ENCODE data around the gene KEAP1.

Gene KEAP1

DNA sequence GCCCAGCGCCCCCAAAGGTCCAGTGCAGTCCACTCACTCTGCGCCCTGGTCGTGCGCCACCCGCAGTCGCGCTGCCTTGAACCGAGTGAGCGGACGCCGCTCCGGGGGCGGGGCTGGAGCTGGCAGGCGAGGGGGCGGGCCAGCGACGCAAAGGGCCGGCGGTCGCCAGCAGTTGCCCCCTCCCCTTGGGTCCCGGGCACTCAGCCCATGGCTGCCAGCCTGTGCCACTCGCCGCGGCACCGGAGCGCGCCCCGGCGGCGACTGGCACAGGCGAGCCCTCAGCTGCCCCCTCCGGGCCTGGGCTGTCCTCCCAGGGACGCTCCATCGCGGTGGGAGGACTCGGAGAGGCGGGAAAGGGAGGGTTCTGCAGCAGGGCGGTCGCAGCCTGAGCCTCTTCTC, 14.2 kb upstream of the KEAP1 start, which contains the start of gene S1PR5:
Gene S1PR5 (minus strand): TSS at position 87 of the 399 bp plus-strand sequence. CDS start 2,436 bp downstream, outside the sequence.
- Histone ChIP-seq H3K79me2 (ENCODE audit: control insufficient read depth, low read length) (no peaks in the 10 kb centered on the region), H3K4me1 (ENCODE audit: control insufficient read depth, low read length) (peaks cover 17% of the 10 kb centered on the region), H3K36me3 (ENCODE audit: control insufficient read depth, low read length) (no peaks in the 10 kb centered on the region), H3K4me3 (ENCODE audit: low read length) (0 out of 2 replicates have a peak within 1 kb of the TSS, but pooled peaks have one; percentile 5), H3K9me2 (replicated peaks; ENCODE audit: control insufficient read depth, low read length) (no peaks in the 10 kb centered on the region), H3F3A (ENCODE audit: control insufficient read depth, insufficient read depth) (no peaks in the 10 kb centered on the region), H4K20me1 (ENCODE audit: control insufficient read depth, insufficient read depth, low read depth, low read length) (peaks cover 2% of the 10 kb centered on the region; the same call in 1 of the 2 replicates), H3K9me3 (ENCODE audit: control insufficient read depth, insufficient read depth, low read length) (no peaks in the 10 kb centered on the region), H3K27ac (ENCODE audit: low read depth, low read length) (no peak within 1 kb of the TSS), H3K4me2 (ENCODE audit: low read length) (peak within 1 kb of the TSS; percentile 28), H3K27me3 (ENCODE audit: control insufficient read depth, low read length) (peaks cover 46% of the 10 kb centered on the region)
- no peak for TF ChIP-seq EZH2phosphoT487 (IDR thresholded peaks at IDR 0.05; ENCODE audit: borderline replicate concordance, low read length)
- TF ChIP-seq, protein P1, sequence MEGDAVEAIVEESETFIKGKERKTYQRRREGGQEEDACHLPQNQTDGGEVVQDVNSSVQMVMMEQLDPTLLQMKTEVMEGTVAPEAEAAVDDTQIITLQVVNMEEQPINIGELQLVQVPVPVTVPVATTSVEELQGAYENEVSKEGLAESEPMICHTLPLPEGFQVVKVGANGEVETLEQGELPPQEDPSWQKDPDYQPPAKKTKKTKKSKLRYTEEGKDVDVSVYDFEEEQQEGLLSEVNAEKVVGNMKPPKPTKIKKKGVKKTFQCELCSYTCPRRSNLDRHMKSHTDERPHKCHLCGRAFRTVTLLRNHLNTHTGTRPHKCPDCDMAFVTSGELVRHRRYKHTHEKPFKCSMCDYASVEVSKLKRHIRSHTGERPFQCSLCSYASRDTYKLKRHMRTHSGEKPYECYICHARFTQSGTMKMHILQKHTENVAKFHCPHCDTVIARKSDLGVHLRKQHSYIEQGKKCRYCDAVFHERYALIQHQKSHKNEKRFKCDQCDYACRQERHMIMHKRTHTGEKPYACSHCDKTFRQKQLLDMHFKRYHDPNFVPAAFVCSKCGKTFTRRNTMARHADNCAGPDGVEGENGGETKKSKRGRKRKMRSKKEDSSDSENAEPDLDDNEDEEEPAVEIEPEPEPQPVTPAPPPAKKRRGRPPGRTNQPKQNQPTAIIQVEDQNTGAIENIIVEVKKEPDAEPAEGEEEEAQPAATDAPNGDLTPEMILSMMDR (IDR thresholded peaks at IDR 0.05; ENCODE audit: low read depth, low read length, poor library complexity, severe bottlenecking): no peak

DNA sequence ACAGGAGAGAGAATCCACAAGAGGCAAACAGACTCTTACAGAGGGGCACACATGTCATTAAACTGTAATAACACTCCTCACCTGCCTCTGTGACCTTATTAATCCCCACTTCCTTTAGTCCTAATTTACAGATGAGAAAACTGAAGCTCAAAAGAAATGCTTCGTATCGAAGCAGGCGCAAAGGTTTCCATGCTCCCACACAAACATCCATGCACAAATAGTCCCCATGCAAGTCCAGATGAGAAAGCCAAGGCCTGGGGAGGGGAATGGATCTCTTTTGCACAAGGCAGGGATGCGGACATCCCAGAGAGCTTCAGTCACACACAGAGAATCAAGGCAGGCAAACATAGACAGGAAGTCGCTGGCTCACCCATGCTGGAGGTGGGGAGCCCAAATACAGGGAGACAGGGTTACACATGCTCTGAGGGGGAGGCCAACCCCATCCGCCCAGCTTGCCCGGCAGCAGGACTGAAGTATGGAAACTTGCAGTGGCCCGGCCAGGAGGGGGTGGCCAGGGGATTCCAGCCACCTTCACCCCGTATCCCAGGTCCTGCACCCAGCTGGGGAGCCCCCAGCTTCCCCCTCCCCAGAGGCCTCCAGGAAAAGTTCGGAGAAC, 13.6 kb upstream of the KEAP1 start:
- no peaks in the 10 kb centered on the region for H3K9me3 ChIP-seq (ENCODE audit: control insufficient read depth, insufficient read depth, low read length)
- TF ChIP-seq EZH2phosphoT487 (IDR thresholded peaks at IDR 0.05; ENCODE audit: borderline replicate concordance, low read length): no peak
- TF ChIP-seq, protein P1 (IDR thresholded peaks at IDR 0.05; ENCODE audit: low read depth, low read length, poor library complexity, severe bottlenecking): no peak
- peaks cover 2% of the 10 kb centered on the region; the same call in 1 of the 2 replicates for H4K20me1 ChIP-seq (ENCODE audit: control insufficient read depth, insufficient read depth, low read depth, low read length)
- no peak overlapping the region for H3K4me2 ChIP-seq (ENCODE audit: low read length)
- H3K36me3 ChIP-seq (ENCODE audit: control insufficient read depth, low read length): no peaks in the 10 kb centered on the region
- H3K27me3 ChIP-seq (ENCODE audit: control insufficient read depth, low read length): peaks cover 50% of the 10 kb centered on the region
- no peaks in the 10 kb centered on the region for H3K79me2 ChIP-seq (ENCODE audit: control insufficient read depth, low read length)
- H3K9me2 ChIP-seq (replicated peaks; ENCODE audit: control insufficient read depth, low read length): no peaks in the 10 kb centered on the region
- H3K27ac ChIP-seq (ENCODE audit: low read depth, low read length): no peak overlapping the region
- peaks cover 17% of the 10 kb centered on the region for H3K4me1 ChIP-seq (ENCODE audit: control insufficient read depth, low read length)
- no peak overlapping the region for H3K4me3 ChIP-seq (ENCODE audit: low read length)
- no peaks in the 10 kb centered on the region for H3F3A ChIP-seq (ENCODE audit: control insufficient read depth, insufficient read depth)

DNA sequence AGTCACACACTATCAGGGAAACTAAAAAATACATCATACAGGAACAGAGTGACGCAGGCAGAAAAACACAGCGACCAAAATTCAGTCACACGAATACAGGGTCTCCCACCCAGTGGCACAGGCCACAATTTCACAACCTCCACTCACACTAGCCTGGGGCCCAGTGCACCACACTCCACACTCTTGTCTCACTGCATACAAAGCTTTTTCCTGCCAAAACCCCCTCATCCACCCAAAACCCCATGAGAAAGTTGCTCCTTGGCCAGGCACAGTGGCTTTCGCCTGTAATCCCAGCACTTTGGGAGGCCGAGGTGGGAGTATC, 12.9 kb upstream of the KEAP1 start:
- Histone ChIP-seq H3K4me3 (ENCODE audit: low read length) (no peak overlapping the region), H3K27me3 (ENCODE audit: control insufficient read depth, low read length) (peaks cover 51% of the 10 kb centered on the region), H3K9me2 (replicated peaks; ENCODE audit: control insufficient read depth, low read length) (no peaks in the 10 kb centered on the region), H3K27ac (ENCODE audit: low read depth, low read length) (no peak overlapping the region), H3F3A (ENCODE audit: control insufficient read depth, insufficient read depth) (no peaks in the 10 kb centered on the region), H3K4me2 (ENCODE audit: low read length) (no peak overlapping the region), H4K20me1 (ENCODE audit: control insufficient read depth, insufficient read depth, low read depth, low read length) (peaks cover 2% of the 10 kb centered on the region; the same call in 1 of the 2 replicates), H3K9me3 (ENCODE audit: control insufficient read depth, insufficient read depth, low read length) (no peaks in the 10 kb centered on the region), H3K4me1 (ENCODE audit: control insufficient read depth, low read length) (peaks cover 17% of the 10 kb centered on the region), H3K36me3 (ENCODE audit: control insufficient read depth, low read length) (no peaks in the 10 kb centered on the region), H3K79me2 (ENCODE audit: control insufficient read depth, low read length) (no peaks in the 10 kb centered on the region)
- no peak for TF ChIP-seq EZH2phosphoT487 (IDR thresholded peaks at IDR 0.05; ENCODE audit: borderline replicate concordance, low read length)
- TF ChIP-seq, protein P1 (IDR thresholded peaks at IDR 0.05; ENCODE audit: low read depth, low read length, poor library complexity, severe bottlenecking): no peak
